ENCODE data around the gene SNAI1. TPM values are rescaled to one million over a fixed set of nuclear protein-coding genes. Genes with fewer than 3 reads are reported as not detected.
A peak's percentile ranks its signal among the peaks of the same experiment; 100 is the strongest.

Gene SNAI1
- total and polyA plus RNA-seq, 2 of the 4 experiments (the other 2 are of a cell fraction), result 0.54 to 13.7 TPM

DNA sequence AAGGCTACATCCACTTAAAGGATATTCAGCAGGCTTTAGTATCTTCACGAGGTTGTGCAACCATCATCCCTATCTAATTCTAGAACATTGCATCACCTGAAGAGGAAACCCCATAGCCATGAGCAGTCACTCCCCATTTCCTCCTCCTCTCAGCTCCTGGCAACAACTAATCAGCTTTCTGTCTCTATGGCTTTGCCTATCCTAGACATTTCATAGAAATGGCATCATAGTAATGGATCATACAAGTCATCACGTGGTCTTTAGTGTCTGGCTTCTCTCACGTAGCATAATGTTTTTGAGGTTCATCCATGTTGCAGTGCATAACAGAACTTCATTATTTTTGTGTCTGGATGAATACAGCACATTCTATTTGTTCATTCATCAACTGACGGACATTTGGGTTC lies 20.5 kb downstream of the SNAI1 start:
- Histone ChIP-seq H3K27ac (ENCODE audit: insufficient read depth, low read length) (no peak overlapping the region), H3K14ac (replicated peaks; ENCODE audit: low read depth, low read length) (no peak overlapping the region), H2AFZ (replicated peaks; ENCODE audit: low read length, poor library complexity) (no peak overlapping the region), H2AK5ac (ENCODE audit: low read depth, low read length) (peak overlapping the region; percentile 37; the same call in 1 of the 2 replicates), H2AK9ac (replicated peaks; ENCODE audit: low read depth, low read length, poor library complexity) (no peak overlapping the region), H2BK120ac (ENCODE audit: low read depth, low read length) (no peak overlapping the region), H3K4me1 (ENCODE audit: control insufficient read depth, insufficient read depth, low read length) (no peaks in the 10 kb centered on the region), H2BK20ac (ENCODE audit: low read depth, low read length) (peak overlapping the region; percentile 27; the same call in 1 of the 2 replicates), H4K8ac (ENCODE audit: low read depth in 2 of 2, low read length in 2 of 2) (no peak overlapping the region; a peak in 1 of 4 replicates), H3K23ac (ENCODE audit: low read depth, low read length) (no peak overlapping the region), H3K4me2 (ENCODE audit: low read depth, low read length) (no peak overlapping the region), H3K9me3 (ENCODE audit: control insufficient read depth, insufficient read depth, low read length) (no peaks in the 10 kb centered on the region), H3K36me3 (ENCODE audit: control insufficient read depth, insufficient read depth, low read length) (no peaks in the 10 kb centered on the region), H3K27me3 (ENCODE audit: control insufficient read depth, insufficient read depth, low read length) (no peaks in the 10 kb centered on the region), H3K9me1 (ENCODE audit: insufficient read depth, low read length) (peaks cover 7% of the 10 kb centered on the region; the same call in 1 of the 2 replicates), H4K5ac (ENCODE audit: low read depth, low read length) (no peak overlapping the region), H2BK15ac (ENCODE audit: low read depth, low read length) (peak overlapping the region; percentile 9; the same call in 1 of the 3 replicates), H4K91ac (ENCODE audit: insufficient read depth, low read depth, low read length) (no peak overlapping the region), H2BK5ac (ENCODE audit: low read depth, low read length, poor library complexity, severe bottlenecking) (no peak overlapping the region), H4K20me1 (ENCODE audit: insufficient read depth, low read length) (no peaks in the 10 kb centered on the region), H3K79me1 (ENCODE audit: low read depth in 1 of 2, low read length in 2 of 2) (no peaks in the 10 kb centered on the region), H3K4ac (ENCODE audit: low read depth, low read length) (no peak overlapping the region), H3K4me3 (ENCODE audit: insufficient read depth, low read depth, low read length) (no peak overlapping the region), H3K18ac (ENCODE audit: low read depth, low read length) (no peak overlapping the region), H3K9ac (ENCODE audit: low read depth, low read length) (no peak overlapping the region), H3K56ac (ENCODE audit: extremely low read depth, insufficient read depth, low read length) (no peak overlapping the region)
- in situ Hi-C loops (cut with MboI; ENCODE audit: low sequenced_read_pairs) (no loop called here), dilution Hi-C loops (cut with HindIII; ENCODE audit: low sequenced_read_pairs, unreplicated experiment) (no loop called here), intact Hi-C loops (cut with micrococcal nuclease) (no loop called here)
- peak; percentile 95 for DNase-seq
- no CpG with 5 or more reads among the region's 4 CpGs for WGBS, 2 experiments (ENCODE audit: extremely low coverage in 2 of 2, insufficient read length in 1 of 2)
- TF ChIP-seq CEBPB (IDR thresholded peaks at IDR 0.05; ENCODE audit: low read depth, low read length) (peak; percentile 100), FOS (IDR thresholded peaks at IDR 0.05; ENCODE audit: low read depth, low read length) (peak; percentile 38; the same call in 1 of the 2 replicates), USF2 (IDR thresholded peaks at IDR 0.05; ENCODE audit: low read depth, low read length) (peak; percentile 86), CHD1 (IDR thresholded peaks at IDR 0.05; ENCODE audit: low read depth, low read length) (no peak), MAFK (IDR thresholded peaks at IDR 0.05; ENCODE audit: low read depth, low read length) (no peak), NFE2L2 (IDR thresholded peaks at IDR 0.05; ENCODE audit: low read depth, low read length) (no peak), BHLHE40 (IDR thresholded peaks at IDR 0.05; ENCODE audit: low read depth, low read length) (no peak), RFX5 (IDR thresholded peaks at IDR 0.05; ENCODE audit: low read depth, low read length) (no peak), RCOR1 (IDR thresholded peaks at IDR 0.05; ENCODE audit: insufficient replicate concordance, low read length) (no peak), MAZ (IDR thresholded peaks at IDR 0.05; ENCODE audit: borderline replicate concordance, low read depth, low read length) (peak; percentile 39; the same call in 1 of the 2 replicates), SMC3 (IDR thresholded peaks at IDR 0.05; ENCODE audit: low read depth, low read length) (no peak)
- TF ChIP-seq, protein P1, sequence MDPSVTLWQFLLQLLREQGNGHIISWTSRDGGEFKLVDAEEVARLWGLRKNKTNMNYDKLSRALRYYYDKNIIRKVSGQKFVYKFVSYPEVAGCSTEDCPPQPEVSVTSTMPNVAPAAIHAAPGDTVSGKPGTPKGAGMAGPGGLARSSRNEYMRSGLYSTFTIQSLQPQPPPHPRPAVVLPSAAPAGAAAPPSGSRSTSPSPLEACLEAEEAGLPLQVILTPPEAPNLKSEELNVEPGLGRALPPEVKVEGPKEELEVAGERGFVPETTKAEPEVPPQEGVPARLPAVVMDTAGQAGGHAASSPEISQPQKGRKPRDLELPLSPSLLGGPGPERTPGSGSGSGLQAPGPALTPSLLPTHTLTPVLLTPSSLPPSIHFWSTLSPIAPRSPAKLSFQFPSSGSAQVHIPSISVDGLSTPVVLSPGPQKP (IDR thresholded peaks at IDR 0.05; ENCODE audit: borderline replicate concordance, low read depth, low read length), result no peak
- TF ChIP-seq, protein P2, sequence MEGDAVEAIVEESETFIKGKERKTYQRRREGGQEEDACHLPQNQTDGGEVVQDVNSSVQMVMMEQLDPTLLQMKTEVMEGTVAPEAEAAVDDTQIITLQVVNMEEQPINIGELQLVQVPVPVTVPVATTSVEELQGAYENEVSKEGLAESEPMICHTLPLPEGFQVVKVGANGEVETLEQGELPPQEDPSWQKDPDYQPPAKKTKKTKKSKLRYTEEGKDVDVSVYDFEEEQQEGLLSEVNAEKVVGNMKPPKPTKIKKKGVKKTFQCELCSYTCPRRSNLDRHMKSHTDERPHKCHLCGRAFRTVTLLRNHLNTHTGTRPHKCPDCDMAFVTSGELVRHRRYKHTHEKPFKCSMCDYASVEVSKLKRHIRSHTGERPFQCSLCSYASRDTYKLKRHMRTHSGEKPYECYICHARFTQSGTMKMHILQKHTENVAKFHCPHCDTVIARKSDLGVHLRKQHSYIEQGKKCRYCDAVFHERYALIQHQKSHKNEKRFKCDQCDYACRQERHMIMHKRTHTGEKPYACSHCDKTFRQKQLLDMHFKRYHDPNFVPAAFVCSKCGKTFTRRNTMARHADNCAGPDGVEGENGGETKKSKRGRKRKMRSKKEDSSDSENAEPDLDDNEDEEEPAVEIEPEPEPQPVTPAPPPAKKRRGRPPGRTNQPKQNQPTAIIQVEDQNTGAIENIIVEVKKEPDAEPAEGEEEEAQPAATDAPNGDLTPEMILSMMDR (conservative IDR thresholded peaks at IDR 0.05; ENCODE audit: low read depth, low read length), result no peak
- POLR2A ChIA-PET (ENCODE audit: unreplicated experiment), result no interaction called here
- CTCF ChIA-PET, result no interaction called here
- no TSS peak for BruUV-seq (replicated peaks)
- ATAC-seq (ENCODE audit: low read depth), result peak; percentile 81

All from IMR-90 (cell line).